ENCODE results near the gene OR4P4.

DNA sequence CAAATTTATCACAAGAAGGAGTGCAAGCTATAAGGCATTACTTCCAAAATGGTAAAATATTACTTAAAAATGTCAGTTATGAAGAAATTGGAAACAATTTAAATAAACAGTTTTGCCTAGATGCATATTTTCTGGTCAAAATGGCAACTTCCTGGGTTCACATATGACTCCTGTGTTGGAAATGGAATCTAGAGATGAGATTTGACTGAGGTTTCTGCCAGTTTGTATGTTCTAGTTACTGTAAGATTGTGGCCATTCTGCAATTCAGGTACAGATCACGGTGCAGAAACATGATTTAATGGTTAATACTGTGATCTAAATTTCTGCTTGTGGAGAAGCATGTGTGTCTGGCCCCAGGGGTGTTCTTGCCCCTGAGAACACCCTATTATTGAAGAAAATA lies 23.7 kb downstream of the OR4P4 start:
- TF ChIP-seq ZNF837 (tag by site-specific recombination; IDR thresholded peaks at IDR 0.05) = no peak
- TF ChIP-seq ZNF292 (tag by site-specific recombination; IDR thresholded peaks at IDR 0.05; ENCODE audit: borderline replicate concordance, low read depth) = no peak
- no peak for TF ChIP-seq ZBTB17 (tag by site-specific recombination; IDR thresholded peaks at IDR 0.05)
- TF ChIP-seq, protein P1, sequence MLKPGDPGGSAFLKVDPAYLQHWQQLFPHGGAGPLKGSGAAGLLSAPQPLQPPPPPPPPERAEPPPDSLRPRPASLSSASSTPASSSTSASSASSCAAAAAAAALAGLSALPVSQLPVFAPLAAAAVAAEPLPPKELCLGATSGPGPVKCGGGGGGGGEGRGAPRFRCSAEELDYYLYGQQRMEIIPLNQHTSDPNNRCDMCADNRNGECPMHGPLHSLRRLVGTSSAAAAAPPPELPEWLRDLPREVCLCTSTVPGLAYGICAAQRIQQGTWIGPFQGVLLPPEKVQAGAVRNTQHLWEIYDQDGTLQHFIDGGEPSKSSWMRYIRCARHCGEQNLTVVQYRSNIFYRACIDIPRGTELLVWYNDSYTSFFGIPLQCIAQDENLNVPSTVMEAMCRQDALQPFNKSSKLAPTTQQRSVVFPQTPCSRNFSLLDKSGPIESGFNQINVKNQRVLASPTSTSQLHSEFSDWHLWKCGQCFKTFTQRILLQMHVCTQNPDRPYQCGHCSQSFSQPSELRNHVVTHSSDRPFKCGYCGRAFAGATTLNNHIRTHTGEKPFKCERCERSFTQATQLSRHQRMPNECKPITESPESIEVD (tag by site-specific recombination; IDR thresholded peaks at IDR 0.05) = no peak
- TF ChIP-seq ZNF423 (tag by site-specific recombination; IDR thresholded peaks at IDR 0.05) = no peak
- TF ChIP-seq, protein P2, sequence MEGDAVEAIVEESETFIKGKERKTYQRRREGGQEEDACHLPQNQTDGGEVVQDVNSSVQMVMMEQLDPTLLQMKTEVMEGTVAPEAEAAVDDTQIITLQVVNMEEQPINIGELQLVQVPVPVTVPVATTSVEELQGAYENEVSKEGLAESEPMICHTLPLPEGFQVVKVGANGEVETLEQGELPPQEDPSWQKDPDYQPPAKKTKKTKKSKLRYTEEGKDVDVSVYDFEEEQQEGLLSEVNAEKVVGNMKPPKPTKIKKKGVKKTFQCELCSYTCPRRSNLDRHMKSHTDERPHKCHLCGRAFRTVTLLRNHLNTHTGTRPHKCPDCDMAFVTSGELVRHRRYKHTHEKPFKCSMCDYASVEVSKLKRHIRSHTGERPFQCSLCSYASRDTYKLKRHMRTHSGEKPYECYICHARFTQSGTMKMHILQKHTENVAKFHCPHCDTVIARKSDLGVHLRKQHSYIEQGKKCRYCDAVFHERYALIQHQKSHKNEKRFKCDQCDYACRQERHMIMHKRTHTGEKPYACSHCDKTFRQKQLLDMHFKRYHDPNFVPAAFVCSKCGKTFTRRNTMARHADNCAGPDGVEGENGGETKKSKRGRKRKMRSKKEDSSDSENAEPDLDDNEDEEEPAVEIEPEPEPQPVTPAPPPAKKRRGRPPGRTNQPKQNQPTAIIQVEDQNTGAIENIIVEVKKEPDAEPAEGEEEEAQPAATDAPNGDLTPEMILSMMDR (tag by site-specific recombination; IDR thresholded peaks at IDR 0.05) = no peak
- TF ChIP-seq WT1 (tag by site-specific recombination; IDR thresholded peaks at IDR 0.05) = no peak
- no peak for TF ChIP-seq ZNF624 (tag by site-specific recombination; IDR thresholded peaks at IDR 0.05)
- TF ChIP-seq YY1 (tag by site-specific recombination; IDR thresholded peaks at IDR 0.05) = no peak
- no peak for TF ChIP-seq ZNF350 (tag by site-specific recombination; IDR thresholded peaks at IDR 0.05)

All from HEK293 (cell line).